Aorta (tissue), 5 donors: ENCODE measurements around the gene GET4. TPM values are rescaled to one million over a fixed set of nuclear protein-coding genes. Genes with fewer than 3 reads are reported as not detected.

Source experiments
- ATAC-seq: fragments of 200-7000 bp; cut with Tn5 transposase; one replicate; pipeline ENCODE4 v1.9.1; 2022; ENCODE audit warnings: moderate library complexity; ENCODE audit not compliant: low FRiP score
- DNase-seq, 2 donors: peaks; one replicate each; pipeline ENCODE4 v3.0.0-alpha.2; 2020
- H3K27ac ChIP-seq, 2 donors: one replicate each; pipeline ENCODE4 v1.5.1; 2013; ENCODE audit warnings: low read length in 2 of 2, mild to moderate bottlenecking in 2 of 2, moderate library complexity in 2 of 2, control low read depth in 1 of 2, inconsistent platforms in 1 of 2, low read depth in 1 of 2
- H3K27me3 ChIP-seq, 2 donors: one replicate each; pipeline ENCODE4 v1.6.1; 2013; ENCODE audit warnings: control low read depth in 1 of 2, low read length in 1 of 2, mild to moderate bottlenecking in 1 of 2, moderate library complexity in 1 of 2; ENCODE audit not compliant: insufficient read depth in 2 of 2, control insufficient read depth in 1 of 2
- H3K36me3 ChIP-seq, 2 donors: one replicate each; pipeline ENCODE4 v1.6.1; 2013; ENCODE audit warnings: control low read depth in 1 of 2, low read length in 1 of 2, mild to moderate bottlenecking in 1 of 2; ENCODE audit not compliant: insufficient read depth in 2 of 2, control insufficient read depth in 1 of 2
- H3K4me1 ChIP-seq, 2 donors: one replicate each; pipeline ENCODE4 v1.6.1; 2013; ENCODE audit warnings: low read length in 2 of 2, control low read depth in 1 of 2, mild to moderate bottlenecking in 1 of 2, moderate library complexity in 1 of 2; ENCODE audit not compliant: insufficient read depth in 2 of 2, control insufficient read depth in 1 of 2
- H3K4me3 ChIP-seq, 2 donors: one replicate each; pipeline ENCODE4 v1.5.1; 2013; ENCODE audit warnings: low read length in 2 of 2, control low read depth in 1 of 2, mild to moderate bottlenecking in 1 of 2
- H3K9me3 ChIP-seq: one replicate; pipeline ENCODE4 v1.6.1; 2013; ENCODE audit warnings: mild to moderate bottlenecking, low read length; ENCODE audit not compliant: control insufficient read depth
- WGBS, 2 donors: extraction: QIAGEN DNeasy Blood & Tissue Kit; methylation state at CpG; one replicate each; pipeline ENCODE4 v1.1.7; 2013; 5-methylcytosine and 5-hydroxymethylcytosine counted together
- intact Hi-C, 2 donors: fragments of 100-400 bp; cut with DNase I; formaldehyde crosslinking; loops; one replicate each; pipeline versions ENCODE4 v1.14.2 to v1.15.0; 2022
- polyA plus RNA-seq, 2 donors: library from polyadenylated mRNA; stranded (reverse); fragments of 200-250 nt; gene quantifications; one replicate each; pipeline ENCODE4 v1.2.3, GENCODE V29; 2013
- total RNA-seq, 2 donors: library from RNA; stranded (reverse); fragmentation: NEBNext Ultra II Directional; extraction: Animal tissue kit (Norgen Biotek cat#: 25700); gene quantifications; one replicate each; pipeline ENCODE4 v1.2.1, GENCODE V29; 2021
- donor health status: healthy with polysubstance abuse.
- donor health status: Bipolar disorder and iron deficiency.
- donor health status: DM: no; HTN: no; CAD: no.
- donor health status: DM: no; HTN: no; CAD: no.
- donor health status: DM: yes; HTN: yes; CAD: no.

Gene GET4
- total and polyA plus RNA-seq, 4 donors = 16.5 to 58.3 (median 21.3) TPM

- no peaks in the 10 kb centered on the region for H3K9me3 ChIP-seq
- H3K4me1 ChIP-seq = no peaks in the 10 kb centered on the region
- WGBS, 2 donors = 88 to 89% methylated on average over 25 of the region's 25 CpGs
- ATAC-seq = no peak
- no peak overlapping the region for H3K27ac ChIP-seq
- intact Hi-C loops = no loop called here
- H3K27me3 ChIP-seq = no peaks in the 10 kb centered on the region
- DNase-seq = peak; percentile 41 to 68
- H3K4me3 ChIP-seq = no peak overlapping the region
- no peaks in the 10 kb centered on the region for H3K36me3 ChIP-seq
These were observed 9.0 kb downstream of the GET4 start for GRCh38 chr7:885261-885892.

DNA sequence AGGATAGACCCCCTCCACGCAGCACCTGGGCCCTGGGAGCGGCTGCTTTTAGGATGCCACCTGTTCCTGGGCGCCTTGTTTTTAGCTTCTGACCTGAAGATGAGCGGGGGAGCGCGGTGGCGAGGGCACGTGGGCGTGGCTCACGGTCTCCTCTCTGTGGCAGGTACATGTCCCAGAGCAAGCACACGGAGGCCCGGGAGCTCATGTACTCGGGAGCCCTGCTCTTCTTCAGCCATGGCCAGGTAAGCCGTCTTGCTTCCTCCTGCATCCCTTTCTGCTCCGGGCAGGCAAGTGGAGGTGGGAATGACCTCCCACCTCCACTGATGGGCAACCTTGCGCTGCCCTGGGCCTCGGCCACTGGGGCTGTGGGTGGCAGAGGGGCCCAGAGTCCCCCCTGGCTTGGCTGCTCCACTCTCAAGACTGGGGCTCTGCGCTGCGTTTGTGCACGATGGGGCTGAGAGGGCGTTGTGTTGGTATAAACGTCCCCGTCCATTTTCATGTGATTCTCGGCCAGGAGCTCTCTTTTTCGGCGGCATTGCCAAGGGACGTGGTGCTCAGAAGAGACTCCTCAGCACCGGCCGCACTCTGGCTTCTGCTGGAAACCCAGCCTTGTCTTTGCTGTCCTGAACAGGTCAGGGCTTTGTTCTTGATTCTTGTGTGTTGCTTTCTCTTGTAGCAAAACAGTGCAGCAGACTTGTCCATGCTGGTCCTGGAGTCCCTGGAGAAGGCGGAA is 9.7 kb downstream of the GET4 start:
- intact Hi-C loops = no loop called here
- ATAC-seq (no peak), DNase-seq (peak; percentile 33 to 57)
- Histone ChIP-seq H3K4me1 (no peaks in the 10 kb centered on the region), H3K27ac (no peak overlapping the region), H3K36me3 (peaks cover 0 to 2% of the 10 kb centered on the region in 2 donors), H3K27me3 (no peaks in the 10 kb centered on the region), H3K9me3 (no peaks in the 10 kb centered on the region), H3K4me3 (no peak overlapping the region)
- 83 to 93% methylated on average over 30 of the region's 30 CpGs for WGBS, 2 donors

DNA sequence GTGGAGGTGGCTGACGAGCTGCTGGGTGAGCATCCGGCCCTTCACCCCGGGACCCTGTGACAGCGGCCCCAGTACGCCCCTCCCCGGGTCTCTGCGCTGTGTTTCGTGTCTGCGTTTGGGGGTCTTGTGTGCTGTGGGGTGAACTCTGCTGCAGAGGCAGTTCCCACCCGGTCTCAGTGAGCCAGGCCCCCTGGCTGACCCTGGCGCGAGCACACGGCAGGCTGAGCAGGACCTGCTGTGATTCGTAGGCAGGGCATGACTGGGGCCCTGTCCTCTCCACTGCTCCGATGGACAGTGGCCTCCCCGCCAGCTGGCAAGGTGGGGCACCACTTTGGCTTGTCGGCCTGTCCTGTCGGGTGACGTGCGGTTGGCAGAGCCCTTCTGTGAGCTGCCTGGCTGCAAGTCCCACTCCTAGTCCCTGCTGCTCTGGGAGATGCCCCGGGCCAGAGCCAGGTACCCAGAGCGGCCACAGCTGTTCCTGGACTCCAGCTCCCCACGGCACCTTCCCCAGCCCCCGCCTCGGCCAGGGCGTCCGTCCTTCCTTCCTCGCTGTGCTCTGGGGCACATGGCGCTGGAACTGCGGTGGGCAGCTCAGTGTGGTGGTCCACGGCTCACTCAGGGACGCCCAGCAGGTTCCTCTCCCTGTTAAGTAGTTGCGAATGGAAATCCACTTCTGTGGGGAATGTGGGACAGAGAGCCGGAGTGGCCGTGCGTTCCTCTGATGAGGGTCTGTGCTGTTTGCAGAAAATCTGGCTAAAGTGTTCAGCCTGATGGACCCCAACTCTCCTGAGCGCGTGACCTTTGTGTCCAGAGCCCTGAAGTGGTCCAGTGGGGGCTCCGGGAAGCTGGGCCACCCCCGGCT is 10.5 kb downstream of the GET4 start:
- intact Hi-C loops = no loop called here
- 91% methylated on average over 40 of the region's 40 CpGs for WGBS, 2 donors
- no peak overlapping the region for H3K27ac ChIP-seq
- DNase-seq (peak; percentile 35 to 66), ATAC-seq (no peak)
- H3K36me3 ChIP-seq = peaks cover 0 to 2% of the 10 kb centered on the region in 2 donors
- H3K9me3 ChIP-seq = no peaks in the 10 kb centered on the region
- H3K4me1 ChIP-seq = no peaks in the 10 kb centered on the region
- H3K27me3 ChIP-seq = no peaks in the 10 kb centered on the region
- H3K4me3 ChIP-seq = no peak overlapping the region

GRCh38 chr7:887488-887820 is 11.1 kb downstream of the GET4 start:
- DNase-seq = peak in 1 of 2 donors; percentile 45
- 92 to 94% methylated on average over 18 of the region's 18 CpGs for WGBS, 2 donors
- intact Hi-C loops = no loop called here

GRCh38 chr7:888081-889024 is 12.0 kb downstream of the GET4 start:
- Histone ChIP-seq H3K36me3 (peaks cover 0 to 2% of the 10 kb centered on the region in 2 donors), H3K4me3 (no peak overlapping the region), H3K27ac (no peak overlapping the region), H3K27me3 (no peaks in the 10 kb centered on the region), H3K4me1 (no peaks in the 10 kb centered on the region), H3K9me3 (no peaks in the 10 kb centered on the region)
- DNase-seq (peak; percentile 40 to 71), ATAC-seq (no peak)
- whole genome bisulfite sequencing, 2 donors = 90 to 91% methylated on average over 43 of the region's 43 CpGs
- intact Hi-C loops = no loop called here

More at GRCh38 chr7:887488-887820, 11.1 kb downstream of the GET4 start:
- no peaks in the 10 kb centered on the region for H3K27me3 ChIP-seq
- H3K4me1 ChIP-seq = no peaks in the 10 kb centered on the region
- ATAC-seq = no peak
- no peaks in the 10 kb centered on the region for H3K9me3 ChIP-seq
- H3K4me3 ChIP-seq = no peak overlapping the region
- peaks cover 0 to 2% of the 10 kb centered on the region in 2 donors for H3K36me3 ChIP-seq
- no peak overlapping the region for H3K27ac ChIP-seq

GRCh38 chr7:889025-889390 is 12.7 kb downstream of the GET4 start:
- ATAC-seq (no peak), DNase-seq (peak in 1 of 2 donors; percentile 44)
- Histone ChIP-seq H3K27me3 (no peaks in the 10 kb centered on the region), H3K9me3 (no peaks in the 10 kb centered on the region), H3K36me3 (peaks cover 0 to 2% of the 10 kb centered on the region in 2 donors), H3K4me1 (no peaks in the 10 kb centered on the region), H3K4me3 (no peak overlapping the region), H3K27ac (no peak overlapping the region)
- intact Hi-C loops = no loop called here
- 90 to 94% methylated on average over 15 of the region's 15 CpGs for WGBS, 2 donors

GRCh38 chr7:889391-889790 is 13.0 kb downstream of the GET4 start:
- Histone ChIP-seq H3K4me3 (no peak overlapping the region), H3K27me3 (no peaks in the 10 kb centered on the region), H3K9me3 (no peaks in the 10 kb centered on the region), H3K4me1 (no peaks in the 10 kb centered on the region), H3K27ac (no peak overlapping the region), H3K36me3 (peaks cover 0 to 5% of the 10 kb centered on the region in 2 donors)
- intact Hi-C loops = no loop called here
- 96% methylated on average over 14 to 18 of the region's 18 CpGs for WGBS, 2 donors
- ATAC-seq = no peak
- peak; percentile 20 to 51 for DNase-seq

DNA sequence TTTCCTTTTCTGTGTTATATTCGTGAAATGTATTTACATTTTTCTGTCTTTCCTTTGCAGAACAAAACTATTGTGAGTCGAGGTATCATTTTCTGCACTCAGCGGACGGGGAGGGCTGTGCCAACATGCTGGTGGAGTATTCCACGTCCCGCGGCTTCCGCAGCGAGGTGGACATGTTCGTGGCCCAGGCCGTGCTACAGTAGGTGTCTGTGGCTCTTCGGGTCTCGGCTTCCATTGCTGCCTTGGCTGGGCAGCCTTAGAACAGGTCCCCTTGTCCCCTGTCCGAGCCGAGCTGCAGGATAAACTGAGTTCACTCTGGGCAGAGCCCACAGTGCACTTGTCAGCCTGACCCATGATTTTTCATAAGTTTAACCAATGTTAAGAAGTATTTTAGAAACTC is 14.5 kb downstream of the GET4 start:
- ATAC-seq = no peak
- H3K27ac ChIP-seq = no peak overlapping the region
- intact Hi-C loops = no loop called here
- peaks cover 0 to 6% of the 10 kb centered on the region in 2 donors for H3K36me3 ChIP-seq
- peak in 1 of 2 donors; percentile 39 for DNase-seq
- no peaks in the 10 kb centered on the region for H3K27me3 ChIP-seq
- WGBS, 2 donors = 90 to 94% methylated on average over 15 of the region's 15 CpGs
- H3K4me1 ChIP-seq = no peaks in the 10 kb centered on the region
- no peaks in the 10 kb centered on the region for H3K9me3 ChIP-seq
- H3K4me3 ChIP-seq = no peak overlapping the region
